Suprapubic skin (tissue), 4 donors: ENCODE results near the gene MT1A.

Experiments
- POLR2A ChIP-seq, 2 donors: fragments of 450-650 bp; IDR thresholded peaks; one replicate each; pipeline ENCODE4 v1.6.1; 2017; ENCODE audit warnings: antibody characterized with exemption in 2 of 2, mild to moderate bottlenecking in 2 of 2, moderate library complexity in 2 of 2
- POLR2AphosphoS5 ChIP-seq, 3 donors: sonication (generic); formaldehyde crosslinking; IDR thresholded peaks; one replicate each; pipeline ENCODE4 v1.6.1; 2017; ENCODE audit warnings: antibody characterized with exemption in 3 of 3
- TF ChIP-seq, protein P1 (sequence below), 2 donors: fragments of 200-600 bp in 1 of 2; fragments of 450-650 bp in 1 of 2; sonication (generic) in 1 of 2; IDR thresholded peaks; one replicate each; pipeline ENCODE4 v1.5.1; 2016 to 2019; ENCODE audit warnings: antibody characterized with exemption in 2 of 2, mild to moderate bottlenecking in 1 of 2, moderate library complexity in 1 of 2

DNA sequence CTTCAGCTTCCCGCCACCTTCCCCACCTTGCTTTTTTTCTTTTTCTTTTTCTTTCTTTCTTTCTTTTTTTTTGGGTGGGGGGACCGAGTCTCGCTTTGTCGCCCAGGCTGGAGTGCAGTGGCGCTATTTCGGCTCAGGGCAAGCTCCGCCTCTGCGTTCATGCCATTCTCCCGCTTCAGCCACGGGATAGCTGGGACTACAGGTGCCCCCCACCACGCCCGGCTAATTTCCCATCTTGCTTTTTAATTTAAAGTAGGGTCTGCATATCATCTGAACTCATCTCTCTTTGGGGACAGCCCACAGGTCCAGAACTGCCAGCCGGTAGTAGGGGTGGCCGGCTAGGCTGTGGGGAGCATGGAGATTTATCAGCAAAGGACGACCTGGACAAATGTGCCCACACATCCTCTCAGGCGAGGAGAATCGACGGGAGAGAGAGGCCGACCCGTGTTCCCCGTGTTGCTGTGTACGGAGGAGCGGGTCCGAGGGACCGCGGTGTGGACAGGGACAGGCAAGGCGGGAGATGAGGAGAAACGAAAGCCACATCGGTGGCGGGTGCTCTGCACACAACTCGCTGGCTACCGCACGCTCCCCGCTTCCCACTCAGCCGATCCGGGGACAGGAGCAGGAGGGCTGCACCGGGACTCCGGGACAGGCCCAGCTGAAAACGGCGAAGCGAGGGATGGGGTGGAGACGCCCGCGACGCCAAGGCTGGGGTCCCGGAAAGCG, 3.6 kb upstream of the MT1A start:
- TF ChIP-seq POLR2AphosphoS5 (IDR thresholded peaks at IDR 0.05) (no peak), POLR2A (IDR thresholded peaks at IDR 0.05) (no peak)
- TF ChIP-seq, protein P1, sequence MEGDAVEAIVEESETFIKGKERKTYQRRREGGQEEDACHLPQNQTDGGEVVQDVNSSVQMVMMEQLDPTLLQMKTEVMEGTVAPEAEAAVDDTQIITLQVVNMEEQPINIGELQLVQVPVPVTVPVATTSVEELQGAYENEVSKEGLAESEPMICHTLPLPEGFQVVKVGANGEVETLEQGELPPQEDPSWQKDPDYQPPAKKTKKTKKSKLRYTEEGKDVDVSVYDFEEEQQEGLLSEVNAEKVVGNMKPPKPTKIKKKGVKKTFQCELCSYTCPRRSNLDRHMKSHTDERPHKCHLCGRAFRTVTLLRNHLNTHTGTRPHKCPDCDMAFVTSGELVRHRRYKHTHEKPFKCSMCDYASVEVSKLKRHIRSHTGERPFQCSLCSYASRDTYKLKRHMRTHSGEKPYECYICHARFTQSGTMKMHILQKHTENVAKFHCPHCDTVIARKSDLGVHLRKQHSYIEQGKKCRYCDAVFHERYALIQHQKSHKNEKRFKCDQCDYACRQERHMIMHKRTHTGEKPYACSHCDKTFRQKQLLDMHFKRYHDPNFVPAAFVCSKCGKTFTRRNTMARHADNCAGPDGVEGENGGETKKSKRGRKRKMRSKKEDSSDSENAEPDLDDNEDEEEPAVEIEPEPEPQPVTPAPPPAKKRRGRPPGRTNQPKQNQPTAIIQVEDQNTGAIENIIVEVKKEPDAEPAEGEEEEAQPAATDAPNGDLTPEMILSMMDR (IDR thresholded peaks at IDR 0.05): no peak
